WERI-Rb-1 (cell line): ENCODE data around the gene ARHGAP24.

Experiments
- DNase-seq: peaks from one replicate; pipeline ENCODE4 v3.0.0-alpha.2; 2020
- H3K27ac ChIP-seq: fragments of 250-450 bp; sonication (Bioruptor Pico); 2 replicates; pipeline ENCODE4 v1.5.1; 2020; ENCODE audit warnings: mild to moderate bottlenecking, moderate library complexity
- H3K27me3 ChIP-seq: fragments of 250-450 bp; sonication (Bioruptor Pico); 2 replicates; pipeline ENCODE4 v1.5.1; 2021; ENCODE audit warnings: mild to moderate bottlenecking, low read depth, moderate library complexity; ENCODE audit not compliant: insufficient read depth, severe bottlenecking
- H3K36me3 ChIP-seq: fragments of 250-450 bp; sonication (Bioruptor Pico); 2 replicates; pipeline ENCODE4 v1.5.1; 2020; ENCODE audit warnings: mild to moderate bottlenecking, moderate library complexity
- H3K4me3 ChIP-seq: 2 replicates; pipeline ENCODE4 v1.5.1; 2011; ENCODE audit warnings: low read depth, mild to moderate bottlenecking, control low read depth, low read length
- H3K9me3 ChIP-seq: fragments of 250-450 bp; sonication (Bioruptor Pico); 2 replicates; pipeline ENCODE4 v1.5.1; 2021; ENCODE audit warnings: mild to moderate bottlenecking, moderate library complexity; ENCODE audit not compliant: severe bottlenecking
- CTCF ChIP-seq: IDR thresholded peaks from 2 replicates; pipeline ENCODE4 v1.5.1; 2011; ENCODE audit warnings: low read depth, mild to moderate bottlenecking, control low read depth, inconsistent platforms, low read length

ARHGAP24 gene

GRCh38 chr4:85600501-85600900, 125.6 kb downstream of the ARHGAP24 start:
- Histone ChIP-seq H3K4me3 (no peak overlapping the region), H3K9me3 (no peaks in the 10 kb centered on the region), H3K27ac (no peak overlapping the region), H3K36me3 (no peaks in the 10 kb centered on the region), H3K27me3 (no peaks in the 10 kb centered on the region)
- no peak for TF ChIP-seq CTCF
- no peak for DNase-seq

- TF ChIP-seq CTCF: no peak
- no peak for DNase-seq
- no peaks in the 10 kb centered on the region for H3K36me3 ChIP-seq
- H3K27me3 ChIP-seq: no peaks in the 10 kb centered on the region
- H3K9me3 ChIP-seq: no peaks in the 10 kb centered on the region
- no peak overlapping the region for H3K4me3 ChIP-seq
- no peak overlapping the region for H3K27ac ChIP-seq
Observed at GRCh38 chr4:85603437-85604336, 128.7 kb downstream of the ARHGAP24 start.

- no peak for TF ChIP-seq CTCF
- H3K36me3 ChIP-seq: no peaks in the 10 kb centered on the region
- no peak overlapping the region for H3K4me3 ChIP-seq
- no peaks in the 10 kb centered on the region for H3K9me3 ChIP-seq
- DNase-seq: no peak
- H3K27ac ChIP-seq: no peak overlapping the region
- H3K27me3 ChIP-seq: no peaks in the 10 kb centered on the region
Observed at GRCh38 chr4:85606505-85606904, 131.6 kb downstream of the ARHGAP24 start.

GRCh38 chr4:85607624-85608023, 132.7 kb downstream of the ARHGAP24 start:
- DNase-seq: no peak
- no peaks in the 10 kb centered on the region for H3K36me3 ChIP-seq
- H3K27ac ChIP-seq: no peak overlapping the region
- H3K4me3 ChIP-seq: no peak overlapping the region
- no peak for TF ChIP-seq CTCF
- no peaks in the 10 kb centered on the region for H3K9me3 ChIP-seq
- no peaks in the 10 kb centered on the region for H3K27me3 ChIP-seq

- Histone ChIP-seq H3K4me3 (no peak overlapping the region), H3K27me3 (no peaks in the 10 kb centered on the region), H3K36me3 (no peaks in the 10 kb centered on the region), H3K27ac (no peak overlapping the region), H3K9me3 (no peaks in the 10 kb centered on the region)
- TF ChIP-seq CTCF: no peak
- no peak for DNase-seq
Observed at GRCh38 chr4:85610450-85610849, 135.5 kb downstream of the ARHGAP24 start.
